Mammary epithelial cell (primary cell): Measurements from ENCODE around the gene YWHAE.

Source experiments
- EZH2 ChIP-seq: IDR thresholded peaks from 2 replicates; pipeline ENCODE4 v1.6.1; 2012; ENCODE audit warnings: low read length, inconsistent platforms, borderline replicate concordance
- TF ChIP-seq, protein P1 (sequence below), 2 donors: IDR thresholded peaks in 1 of 2; conservative IDR thresholded peaks in 1 of 2; 2 replicates each; pipeline ENCODE4 v1.5.1; 2011 to 2012; ENCODE audit warnings: inconsistent platforms in 2 of 2, low read length in 2 of 2, mild to moderate bottlenecking in 2 of 2, control low read depth in 1 of 2, low read depth in 1 of 2; ENCODE audit not compliant: insufficient read depth in 1 of 2; ENCODE audit errors: extremely low read depth in 1 of 2

- TF ChIP-seq, protein P1, sequence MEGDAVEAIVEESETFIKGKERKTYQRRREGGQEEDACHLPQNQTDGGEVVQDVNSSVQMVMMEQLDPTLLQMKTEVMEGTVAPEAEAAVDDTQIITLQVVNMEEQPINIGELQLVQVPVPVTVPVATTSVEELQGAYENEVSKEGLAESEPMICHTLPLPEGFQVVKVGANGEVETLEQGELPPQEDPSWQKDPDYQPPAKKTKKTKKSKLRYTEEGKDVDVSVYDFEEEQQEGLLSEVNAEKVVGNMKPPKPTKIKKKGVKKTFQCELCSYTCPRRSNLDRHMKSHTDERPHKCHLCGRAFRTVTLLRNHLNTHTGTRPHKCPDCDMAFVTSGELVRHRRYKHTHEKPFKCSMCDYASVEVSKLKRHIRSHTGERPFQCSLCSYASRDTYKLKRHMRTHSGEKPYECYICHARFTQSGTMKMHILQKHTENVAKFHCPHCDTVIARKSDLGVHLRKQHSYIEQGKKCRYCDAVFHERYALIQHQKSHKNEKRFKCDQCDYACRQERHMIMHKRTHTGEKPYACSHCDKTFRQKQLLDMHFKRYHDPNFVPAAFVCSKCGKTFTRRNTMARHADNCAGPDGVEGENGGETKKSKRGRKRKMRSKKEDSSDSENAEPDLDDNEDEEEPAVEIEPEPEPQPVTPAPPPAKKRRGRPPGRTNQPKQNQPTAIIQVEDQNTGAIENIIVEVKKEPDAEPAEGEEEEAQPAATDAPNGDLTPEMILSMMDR (conservative IDR thresholded peaks at IDR 0.05 in 1 of 2, IDR thresholded peaks at IDR 0.05 in 1 of 2; ENCODE audit: extremely low read depth in 1 of 2, insufficient read depth in 1 of 2, low read depth in 1 of 2, low read length in 2 of 2): no peak
- TF ChIP-seq EZH2: no peak
These were observed 35.3 kb upstream of the YWHAE start for GRCh38 chr17:1435326-1435725.
